Femur (tissue), 1 donor: ENCODE measurements around the gene MCU.
"Not testable (repeated sequence)": the region's sequence is repeated elsewhere in the genome, so short reads cannot be mapped to it uniquely, and the experiment has no call there.

Source experiments
- DNase-seq: peaks from one replicate; pipeline ENCODE4 v3.0.0-alpha.2; 2017

The MCU gene

DNA sequence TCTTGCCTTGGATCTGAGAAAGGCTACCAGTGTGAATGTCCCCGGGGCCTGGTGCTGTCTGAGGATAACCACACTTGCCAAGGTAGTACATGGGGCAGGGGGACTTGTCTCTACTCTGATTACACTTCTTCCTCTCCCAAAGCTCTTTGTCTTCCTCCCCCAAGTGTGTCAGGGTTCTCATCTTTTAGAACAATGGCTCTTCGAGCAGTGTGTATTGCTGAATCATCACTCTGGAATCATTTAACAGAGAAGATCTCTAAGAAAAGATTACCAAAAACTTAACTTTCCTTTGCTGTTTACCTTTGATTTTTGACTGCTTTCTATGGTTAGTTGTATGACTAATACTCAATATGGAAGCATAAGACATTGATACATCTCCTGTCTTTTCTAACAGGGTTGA is 219.8 kb downstream of the MCU start:
- DNase-seq = no peak

DNA sequence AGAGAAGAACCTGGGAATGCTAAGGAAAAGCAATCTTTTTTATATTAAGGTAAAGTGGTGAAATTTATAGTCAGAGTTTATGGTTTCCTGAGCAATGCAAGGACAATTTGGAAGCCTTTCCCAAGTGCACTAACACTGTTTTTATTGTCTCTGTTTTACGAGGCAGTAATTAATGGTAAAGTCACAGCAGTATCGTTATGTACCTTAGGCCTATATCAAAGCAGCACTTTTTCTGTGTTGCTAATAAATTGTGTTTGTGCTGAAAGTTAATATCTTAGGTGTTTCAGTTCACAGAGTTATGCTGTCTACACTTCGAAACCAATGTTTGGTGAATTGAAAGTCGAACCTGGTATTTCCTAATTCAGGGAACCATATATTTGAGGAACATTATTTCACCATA is 220.8 kb downstream of the MCU start:
- DNase-seq = no peak

DNA sequence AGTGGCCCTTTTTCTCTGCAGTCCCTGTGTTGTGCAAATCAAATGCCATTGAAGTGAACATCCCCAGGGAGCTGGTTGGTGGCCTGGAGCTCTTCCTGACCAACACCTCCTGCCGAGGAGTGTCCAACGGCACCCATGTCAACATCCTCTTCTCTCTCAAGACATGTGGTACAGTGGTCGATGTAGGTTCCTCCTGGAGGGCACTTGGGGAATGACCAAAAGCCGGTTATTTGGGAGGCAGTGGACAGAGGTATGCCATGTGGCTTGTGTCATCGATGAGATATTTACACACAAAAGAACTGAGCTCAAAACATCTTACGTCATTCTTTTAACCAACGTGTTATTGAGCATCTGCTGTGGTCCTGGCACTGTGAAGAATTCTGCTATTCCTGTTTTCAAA is 221.3 kb downstream of the MCU start:
- DNase-seq = no peak

DNA sequence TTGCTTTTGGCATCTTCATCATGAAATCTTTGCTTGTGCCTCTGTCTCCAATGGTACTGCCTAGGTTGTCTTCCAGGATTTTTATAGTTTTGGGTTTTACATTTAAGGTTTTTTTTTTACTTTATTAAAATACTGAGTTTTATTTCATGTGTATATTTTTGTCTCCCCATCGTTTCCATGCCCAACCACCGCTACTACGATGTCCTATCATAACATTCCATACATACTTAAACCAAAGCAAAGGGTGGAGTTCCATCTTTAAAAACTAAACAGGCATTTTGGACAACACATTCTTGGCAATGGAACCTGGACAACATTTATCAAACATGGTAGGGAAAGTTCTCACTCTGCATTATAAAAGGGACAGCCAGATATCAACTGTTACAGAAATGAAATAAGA is 225.3 kb downstream of the MCU start:
- not testable (repeated sequence) for DNase-seq

DNA sequence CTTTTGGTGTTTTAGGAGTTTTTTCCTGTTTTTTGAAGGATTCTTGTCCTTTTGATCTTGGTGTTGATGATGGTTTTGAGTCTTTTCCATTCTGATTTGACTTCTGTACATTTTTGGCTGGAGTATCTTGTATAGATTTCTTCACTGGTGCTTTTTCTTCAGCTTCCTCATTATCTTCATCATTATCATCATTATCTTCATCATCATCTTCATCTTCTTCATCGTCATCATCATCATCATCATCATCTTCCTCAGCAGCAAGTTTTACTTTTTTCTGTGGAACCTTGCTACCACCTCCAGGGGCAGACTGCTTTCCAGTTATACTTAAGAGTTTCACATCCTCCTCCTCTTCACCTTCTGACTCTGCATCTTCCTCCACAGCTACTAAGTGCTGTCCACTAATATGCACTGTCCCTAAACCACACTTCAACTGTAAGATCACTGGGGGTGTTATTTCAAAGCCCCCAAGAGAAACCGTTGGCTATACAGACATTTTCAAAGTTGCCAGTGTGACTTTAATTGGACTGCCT is 225.9 kb downstream of the MCU start:
- DNase-seq = not testable (repeated sequence)

DNA sequence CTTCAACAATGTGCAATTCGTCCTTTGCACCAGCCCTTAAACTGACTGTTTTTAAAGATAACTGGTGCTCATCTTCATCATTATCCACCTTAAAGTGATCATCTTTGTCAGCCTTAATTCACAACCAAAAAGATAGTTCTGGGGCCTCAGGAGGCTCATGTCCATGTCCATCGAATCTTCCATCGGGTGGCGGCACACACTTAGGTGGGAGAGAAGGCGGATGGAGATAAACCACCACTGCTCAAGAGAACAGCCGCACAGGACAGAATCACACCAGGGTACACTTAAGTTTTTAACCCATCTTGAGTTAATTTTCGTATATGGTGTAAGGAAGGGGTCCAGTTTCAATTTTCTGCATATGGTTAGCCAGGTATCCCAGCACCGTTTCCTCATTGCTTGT is 226.4 kb downstream of the MCU start:
- DNase-seq = no peak

DNA sequence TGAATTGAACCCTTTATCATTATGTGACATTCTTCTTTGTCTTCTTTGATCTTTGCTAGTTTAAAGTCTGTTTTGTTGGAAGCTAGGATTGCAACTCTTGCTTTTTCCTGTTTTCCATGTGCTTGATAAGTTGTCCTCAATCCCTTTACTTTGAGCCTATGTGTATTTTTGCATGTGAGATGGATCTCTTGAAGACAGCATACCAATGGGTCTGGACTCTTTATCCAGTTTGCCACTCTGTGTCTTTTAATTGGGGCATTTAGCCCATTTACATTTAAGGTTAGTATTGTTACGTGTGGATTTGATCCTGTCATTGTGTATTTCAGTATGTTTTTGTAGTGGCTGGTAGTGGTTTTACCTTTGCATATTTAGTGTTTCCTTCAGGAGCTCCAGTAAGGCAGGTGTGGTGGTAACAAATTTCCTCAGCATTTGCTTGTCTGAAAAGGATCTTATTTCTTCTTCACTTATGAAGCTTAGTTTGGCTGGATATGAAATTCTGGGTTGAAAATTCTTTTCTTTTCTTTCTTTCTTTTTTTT is 229.3 kb downstream of the MCU start:
- DNase-seq = not testable (repeated sequence)

DNA sequence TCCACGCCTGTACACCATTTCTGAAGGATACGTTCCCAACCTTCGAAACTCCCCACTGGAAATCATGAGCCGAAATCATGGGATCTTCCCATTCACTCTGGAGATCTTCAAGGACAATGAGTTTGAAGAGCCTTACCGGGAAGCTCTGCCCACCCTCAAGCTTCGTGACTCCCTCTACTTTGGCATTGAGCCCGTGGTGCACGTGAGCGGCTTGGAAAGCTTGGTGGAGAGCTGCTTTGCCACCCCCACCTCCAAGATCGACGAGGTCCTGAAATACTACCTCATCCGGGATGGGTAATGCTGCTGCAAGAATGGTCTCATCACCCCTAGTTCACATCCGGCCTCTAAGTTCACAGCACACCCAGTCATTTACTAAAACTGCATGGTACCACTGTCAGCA is 232.4 kb downstream of the MCU start:
- DNase-seq = no peak

DNA sequence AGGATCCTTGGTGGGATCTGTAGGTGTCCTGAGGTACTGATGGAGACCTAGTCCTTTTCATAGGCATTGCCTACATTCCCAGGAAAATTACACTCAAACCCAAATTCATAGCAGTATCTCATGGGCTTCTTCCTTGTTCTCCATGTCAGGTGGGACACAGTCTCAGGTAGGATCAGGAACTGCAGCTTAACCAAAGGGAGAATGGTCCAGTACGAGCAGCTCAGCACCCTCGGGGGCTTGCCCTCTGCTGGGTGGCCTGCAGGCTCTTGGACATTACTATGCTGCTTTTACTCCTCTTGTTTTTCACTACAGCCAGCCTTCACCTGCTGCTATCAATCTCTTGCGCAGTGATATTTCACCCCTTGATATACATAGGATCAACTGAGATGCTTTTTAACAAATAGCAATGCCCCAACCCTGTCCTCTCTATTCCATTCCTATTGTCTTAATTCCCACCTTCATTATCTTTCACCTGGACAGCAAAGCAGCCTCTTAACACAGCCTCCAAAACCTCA is 234.1 kb downstream of the MCU start:
- DNase-seq = no peak

DNA sequence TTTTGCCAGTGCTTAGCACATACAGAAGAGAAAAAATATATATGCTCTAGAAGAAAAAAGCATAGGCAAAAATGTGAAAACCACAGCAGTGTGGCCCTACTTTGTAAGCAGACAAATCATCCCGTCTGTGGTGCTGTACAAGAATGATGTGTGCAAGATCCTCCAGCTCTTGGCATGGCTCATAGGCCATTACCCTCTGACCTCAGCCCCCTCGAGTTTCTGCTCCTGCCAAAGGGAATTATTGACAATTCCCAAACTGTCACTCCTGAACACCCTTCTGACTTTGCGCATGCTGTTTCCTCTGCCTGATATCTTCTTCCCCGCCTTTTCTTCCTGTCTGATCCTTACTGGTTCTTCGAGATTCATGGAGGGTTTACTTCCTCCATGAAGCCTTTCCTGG is 235.5 kb downstream of the MCU start:
- DNase-seq = no peak

DNA sequence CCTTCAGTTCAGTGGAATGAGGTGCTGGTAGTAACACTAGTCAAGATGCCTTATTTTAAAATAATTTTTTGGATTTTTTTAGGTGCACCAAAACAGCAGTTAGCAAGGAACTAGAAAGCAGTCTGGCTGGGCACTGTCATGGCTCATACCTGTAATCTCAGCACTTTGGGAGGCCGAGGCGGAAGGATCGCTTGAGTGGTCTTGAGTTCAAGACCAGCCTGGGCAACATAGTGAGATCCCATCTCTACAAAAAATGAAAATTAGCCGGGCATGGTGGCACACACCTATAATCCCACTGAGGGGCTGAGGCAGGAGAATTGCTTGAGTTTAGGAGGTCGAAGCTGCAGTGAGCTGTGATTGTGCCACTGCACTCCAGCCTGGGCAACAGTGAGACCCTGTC is 236.9 kb downstream of the MCU start:
- no peak for DNase-seq

DNA sequence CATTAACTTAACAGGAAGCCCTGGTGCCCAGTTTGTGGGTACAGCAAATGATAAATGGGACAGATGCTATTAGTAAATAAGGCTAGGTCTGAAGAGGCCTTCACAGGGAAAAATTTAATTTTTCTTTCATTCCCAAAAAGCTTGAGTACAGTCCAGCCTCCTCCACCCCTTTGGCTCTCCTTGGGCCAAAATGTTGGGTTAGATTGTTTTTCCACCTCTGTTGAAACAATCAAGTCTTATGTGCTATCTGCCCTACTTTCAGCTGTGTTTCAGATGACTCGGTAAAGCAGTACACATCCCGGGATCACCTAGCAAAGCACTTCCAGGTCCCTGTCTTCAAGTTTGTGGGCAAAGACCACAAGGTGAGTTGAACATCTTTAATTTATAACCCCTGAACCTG is 238.3 kb downstream of the MCU start:
- DNase-seq = no peak

DNA sequence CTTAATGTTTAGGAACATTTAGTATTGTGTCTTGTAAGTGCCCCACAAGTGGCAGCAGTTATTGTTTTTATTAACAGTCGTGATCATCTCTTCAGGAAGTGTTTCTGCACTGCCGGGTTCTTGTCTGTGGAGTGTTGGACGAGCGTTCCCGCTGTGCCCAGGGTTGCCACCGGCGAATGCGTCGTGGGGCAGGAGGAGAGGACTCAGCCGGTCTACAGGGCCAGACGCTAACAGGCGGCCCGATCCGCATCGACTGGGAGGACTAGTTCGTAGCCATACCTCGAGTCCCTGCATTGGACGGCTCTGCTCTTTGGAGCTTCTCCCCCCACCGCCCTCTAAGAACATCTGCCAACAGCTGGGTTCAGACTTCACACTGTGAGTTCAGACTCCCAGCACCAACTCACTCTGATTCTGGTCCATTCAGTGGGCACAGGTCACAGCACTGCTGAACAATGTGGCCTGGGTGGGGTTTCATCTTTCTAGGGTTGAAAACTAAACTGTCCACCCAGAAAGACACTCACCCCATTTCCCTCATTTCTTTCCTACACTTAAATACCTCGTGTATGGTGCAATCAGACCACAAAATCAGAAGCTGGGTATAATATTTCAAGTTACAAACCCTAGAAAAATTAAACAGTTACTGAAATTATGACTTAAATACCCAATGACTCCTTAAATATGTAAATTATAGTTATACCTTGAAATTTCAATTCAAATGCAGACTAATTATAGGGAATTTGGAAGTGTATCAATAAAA is 240.5 kb downstream of the MCU start:
- DNase-seq = no peak

DNA sequence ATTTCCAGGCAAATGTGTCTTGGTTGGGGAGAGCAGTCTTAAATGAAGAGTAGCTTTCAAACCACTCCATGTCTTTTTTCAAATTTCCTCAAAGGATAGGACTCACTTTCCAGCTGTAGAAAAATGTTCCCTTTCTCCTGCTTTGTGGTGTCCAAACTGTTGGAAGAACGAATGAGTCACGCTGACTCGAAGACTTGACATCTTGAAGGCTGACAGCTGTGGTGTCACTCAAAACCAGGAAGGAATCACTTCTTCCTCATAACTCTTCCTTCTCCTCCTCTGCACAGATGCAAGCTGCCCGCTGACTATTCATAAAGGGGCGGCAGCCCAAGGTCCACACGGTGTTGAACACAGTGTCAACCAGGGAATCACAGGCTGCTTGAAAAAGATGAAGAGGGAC is 243.4 kb downstream of the MCU start:
- DNase-seq = no peak
